NCI-H2107 (cell line): ENCODE measurements around the gene IRAK1BP1.
"Not testable (repeated sequence)": the region's sequence is repeated elsewhere in the genome, so short reads cannot be mapped to it uniquely, and the experiment has no call there.

Experiments
- DNase-seq: peaks from one replicate; lab custom pipeline; 2025; lab: John Stamatoyannopoulos, UW

IRAK1BP1 gene

DNA sequence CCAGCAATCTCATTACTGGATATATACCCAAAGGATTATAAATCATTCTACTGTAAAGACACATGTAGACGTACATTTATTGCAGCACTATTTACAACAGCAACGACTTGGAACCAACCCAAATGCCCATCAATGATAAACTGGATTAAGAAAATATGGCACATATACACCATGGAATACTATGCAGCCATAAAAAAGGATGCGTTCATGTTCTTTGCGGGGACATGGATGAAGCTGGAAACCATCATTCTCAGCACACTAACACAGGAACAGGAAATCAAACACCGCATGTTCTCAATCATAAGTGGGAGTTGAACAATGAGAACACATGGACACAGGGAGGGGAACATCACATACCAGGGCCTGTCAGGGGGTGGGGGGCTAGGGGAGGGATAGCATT lies 22.6 kb downstream of the IRAK1BP1 start:
- DNase-seq = not testable (repeated sequence)

DNA sequence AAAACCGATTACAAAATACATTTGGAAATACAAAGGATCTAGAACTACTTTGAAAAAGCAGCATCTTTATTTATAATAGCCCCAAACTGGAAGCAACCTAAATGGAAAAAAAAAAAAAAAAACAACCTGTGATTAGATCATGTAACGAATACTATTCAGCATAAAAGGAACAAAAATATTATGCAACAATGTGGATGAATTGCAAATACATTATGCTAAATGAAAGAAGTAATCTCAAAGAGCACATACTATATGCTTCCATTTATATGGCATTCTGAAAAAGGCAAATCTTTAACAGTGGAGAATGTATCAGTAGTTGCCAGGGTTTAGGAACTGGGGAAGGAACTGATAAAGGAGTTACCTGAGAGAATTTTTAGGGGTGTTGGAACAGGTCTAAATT lies 28.9 kb downstream of the IRAK1BP1 start:
- DNase-seq = no peak

DNA sequence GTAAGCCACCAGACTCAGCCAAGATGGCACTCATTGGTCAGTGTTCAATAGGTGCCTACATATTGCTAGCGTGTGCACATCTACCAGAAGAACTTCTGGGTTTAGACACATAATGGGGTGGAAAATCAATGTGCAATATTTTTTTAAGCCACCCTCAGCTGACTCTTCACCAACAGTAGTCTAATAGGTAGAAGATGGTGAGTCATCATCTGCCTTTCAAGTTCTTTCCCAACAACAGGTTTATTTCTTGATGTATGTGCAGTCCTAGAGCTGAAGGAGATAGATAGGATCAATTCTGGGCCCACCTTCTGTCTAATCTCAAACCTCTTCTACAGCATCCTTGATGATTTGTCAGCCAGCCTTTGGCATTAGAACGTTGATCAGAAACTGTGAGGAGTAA lies 41.3 kb downstream of the IRAK1BP1 start:
- no peak for DNase-seq

DNA sequence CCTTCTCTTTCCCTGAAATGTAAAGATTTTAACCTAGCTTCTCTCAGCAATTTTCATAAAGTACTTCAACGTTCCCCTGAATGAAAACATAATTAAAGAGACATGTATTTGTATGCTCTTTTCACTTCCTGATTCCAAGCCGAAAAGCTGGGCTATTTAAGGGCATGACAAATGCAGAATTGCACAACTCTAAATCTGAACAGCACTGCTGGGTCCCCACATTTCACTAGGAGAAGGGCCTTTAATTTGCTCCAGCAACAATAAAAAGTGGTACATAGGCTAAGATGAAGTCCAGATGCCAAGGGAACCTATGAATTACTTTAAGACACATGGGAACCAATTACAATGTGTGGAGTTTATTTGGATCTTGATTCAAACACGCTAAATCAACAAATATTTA lies 42.0 kb downstream of the IRAK1BP1 start:
- DNase-seq = no peak

DNA sequence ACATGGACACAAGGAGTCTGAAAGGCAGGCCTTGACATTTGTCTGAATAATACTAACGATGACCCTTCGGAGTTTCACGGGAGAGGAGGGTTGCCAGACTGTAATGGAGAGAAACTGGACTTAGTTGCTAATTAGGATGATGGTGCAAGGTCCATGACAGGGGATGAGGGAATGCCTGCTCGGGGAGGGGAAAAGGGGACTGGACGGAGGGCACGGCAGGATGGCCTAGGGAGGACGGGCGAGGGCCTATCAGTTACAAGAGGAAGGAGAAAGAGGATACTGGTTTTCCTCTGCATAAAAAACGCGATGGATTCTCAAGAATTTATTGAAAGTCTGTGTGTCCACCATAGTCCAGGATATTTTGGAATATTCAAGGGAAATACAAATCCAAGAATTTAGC lies 42.7 kb downstream of the IRAK1BP1 start:
- no peak for DNase-seq

DNA sequence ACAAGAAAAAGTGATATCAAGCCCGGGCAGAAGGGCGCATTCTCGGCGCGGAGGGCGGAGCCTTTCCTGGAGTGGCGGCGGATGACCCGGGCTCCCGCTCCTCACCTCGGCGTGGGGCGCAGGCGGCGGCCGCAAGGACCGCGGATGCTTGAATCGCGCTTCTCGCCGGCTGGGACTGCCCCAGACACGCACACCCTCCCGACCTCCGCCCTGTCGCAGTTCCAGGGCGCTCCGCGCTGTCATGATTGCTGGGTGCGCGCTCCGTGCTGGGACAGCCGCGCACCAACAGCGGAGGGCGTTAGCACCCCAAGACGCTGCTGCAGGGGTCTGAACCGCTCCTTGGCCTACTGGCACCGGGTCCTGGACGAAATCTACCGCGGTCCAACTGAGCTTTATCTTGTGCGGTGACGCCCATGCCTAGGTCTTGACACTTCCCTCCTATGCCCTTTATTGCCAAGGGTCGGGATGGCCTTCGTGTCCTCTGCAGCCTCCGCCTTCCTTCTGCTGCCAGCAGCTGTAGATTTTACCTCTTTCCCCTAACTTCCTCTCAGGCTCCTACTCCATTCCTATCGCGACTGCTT lies 43.3 kb downstream of the IRAK1BP1 start:
- no peak for DNase-seq

DNA sequence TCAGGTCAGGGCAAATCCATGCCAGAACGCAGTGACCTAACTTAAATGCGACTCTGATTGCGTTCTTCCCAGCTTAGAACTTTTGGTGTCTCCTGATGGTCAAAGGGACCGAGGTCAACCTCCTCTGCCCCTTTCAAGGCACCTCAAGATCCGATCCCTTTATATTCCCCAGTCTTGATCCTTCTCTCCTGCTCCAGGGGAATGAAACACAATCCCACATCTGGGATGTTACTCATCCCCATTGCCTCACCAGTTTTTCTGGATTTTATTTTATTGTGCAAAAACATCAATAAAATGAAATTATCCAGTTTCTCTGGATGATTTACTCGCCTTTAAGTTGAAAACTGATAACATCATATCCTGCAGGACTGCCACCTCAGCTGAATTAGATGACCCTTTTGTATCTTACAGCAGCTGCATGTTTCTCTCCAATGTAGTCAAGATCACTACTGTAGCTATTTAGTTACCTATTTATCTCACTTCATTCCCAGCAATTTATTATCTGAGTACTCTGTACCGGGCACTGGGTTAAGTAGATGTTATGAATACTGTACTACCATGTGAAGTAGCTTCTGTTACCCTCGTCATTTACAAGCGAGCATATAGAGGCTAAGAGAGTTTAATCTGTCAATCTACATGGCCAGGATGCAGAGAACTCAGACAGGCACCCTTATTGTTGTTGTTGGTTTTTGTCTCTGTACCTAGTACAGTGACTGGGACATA lies 44.0 kb downstream of the IRAK1BP1 start:
- no peak for DNase-seq

DNA sequence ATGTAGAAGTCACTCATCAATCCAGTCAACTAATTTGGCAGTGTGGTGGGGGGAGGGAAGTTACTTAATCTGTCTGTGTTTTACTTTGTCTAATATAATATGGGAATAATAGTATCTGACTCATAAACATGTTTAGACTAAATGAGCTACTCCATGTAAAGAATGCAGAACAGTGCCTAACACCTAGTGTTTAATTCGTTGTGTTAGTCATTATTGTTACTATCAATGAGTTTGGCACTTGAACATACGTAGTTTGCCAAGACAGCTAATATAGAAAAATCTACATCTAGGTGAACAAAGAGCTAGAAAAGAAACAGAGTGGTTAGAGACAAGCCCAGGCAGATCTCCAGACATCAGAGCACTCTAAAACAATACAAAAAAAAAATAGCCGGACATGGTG lies 49.1 kb downstream of the IRAK1BP1 start:
- DNase-seq = no peak

DNA sequence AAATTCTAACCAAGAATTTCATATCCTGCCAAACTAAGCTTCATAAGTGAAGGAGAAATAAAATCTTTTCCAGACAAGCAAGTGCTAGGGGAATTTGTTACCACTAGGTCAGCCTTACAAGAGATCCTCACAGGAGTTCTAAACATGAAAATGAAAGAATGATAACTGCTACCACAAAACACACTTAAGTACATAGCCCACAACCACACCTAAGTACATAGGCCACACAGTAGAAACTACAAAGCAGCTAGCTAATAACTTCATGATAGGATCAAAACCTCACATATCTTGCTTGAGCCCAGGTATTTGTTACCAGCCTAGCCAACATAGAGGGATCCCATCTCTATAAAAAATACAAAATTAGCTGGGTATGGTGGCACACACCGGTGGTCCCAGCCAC lies 50.4 kb downstream of the IRAK1BP1 start:
- no peak for DNase-seq

DNA sequence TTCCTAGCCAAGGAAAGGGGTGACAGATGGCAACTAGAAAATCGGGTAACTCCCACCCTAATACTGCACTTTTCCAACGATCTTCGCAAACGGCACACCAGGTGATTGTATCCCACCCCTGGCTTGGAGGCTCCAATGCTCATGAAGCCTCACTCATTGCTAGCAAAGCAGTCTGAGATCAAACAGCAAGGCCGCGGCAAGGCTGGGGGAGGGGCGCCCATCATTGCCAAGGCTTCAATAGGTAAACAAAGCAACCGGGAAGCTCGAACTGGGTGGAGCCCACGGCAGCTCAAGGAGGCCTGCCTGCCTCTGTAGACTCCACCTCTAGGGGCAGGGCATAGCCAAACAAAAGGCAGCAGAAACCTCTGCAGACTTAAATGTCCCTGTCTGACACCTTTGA lies 53.8 kb downstream of the IRAK1BP1 start:
- DNase-seq = not testable (repeated sequence)

DNA sequence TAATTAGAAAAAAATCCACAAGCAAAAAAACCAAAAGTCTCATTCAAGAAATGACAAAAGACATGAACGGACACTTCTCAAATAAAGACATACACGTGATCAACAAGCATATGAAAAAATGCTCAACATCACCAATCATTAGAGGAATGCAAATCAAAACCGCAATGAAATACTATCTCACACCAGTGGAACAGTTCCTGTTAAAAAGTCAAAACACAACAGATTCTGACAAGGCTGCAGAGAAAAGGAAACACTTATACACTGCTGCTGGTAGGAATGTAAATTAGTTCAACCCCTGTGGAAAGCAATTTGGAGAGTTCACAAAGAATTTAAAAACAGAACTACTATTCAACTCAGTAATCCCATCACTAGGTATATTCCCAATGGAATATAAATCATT lies 58.0 kb downstream of the IRAK1BP1 start:
- DNase-seq = no peak

DNA sequence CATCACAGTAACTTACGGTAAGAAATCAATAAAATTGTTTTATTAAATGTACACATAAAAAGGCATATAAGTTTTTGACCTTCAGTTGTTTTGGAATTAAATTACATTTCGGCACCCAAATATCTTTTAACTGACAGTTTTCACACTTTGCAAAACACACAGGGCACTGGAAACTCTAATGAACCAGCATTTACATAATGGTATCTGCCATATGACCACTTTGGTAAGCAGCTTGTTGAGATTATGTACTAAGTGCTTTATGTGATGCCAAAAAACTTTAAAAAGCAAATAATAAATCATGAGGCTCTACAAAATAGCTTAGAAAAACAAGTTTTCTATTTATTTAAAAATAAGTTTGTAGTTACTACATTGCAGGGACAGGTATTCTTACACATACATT lies 68.2 kb downstream of the IRAK1BP1 start:
- no peak for DNase-seq

DNA sequence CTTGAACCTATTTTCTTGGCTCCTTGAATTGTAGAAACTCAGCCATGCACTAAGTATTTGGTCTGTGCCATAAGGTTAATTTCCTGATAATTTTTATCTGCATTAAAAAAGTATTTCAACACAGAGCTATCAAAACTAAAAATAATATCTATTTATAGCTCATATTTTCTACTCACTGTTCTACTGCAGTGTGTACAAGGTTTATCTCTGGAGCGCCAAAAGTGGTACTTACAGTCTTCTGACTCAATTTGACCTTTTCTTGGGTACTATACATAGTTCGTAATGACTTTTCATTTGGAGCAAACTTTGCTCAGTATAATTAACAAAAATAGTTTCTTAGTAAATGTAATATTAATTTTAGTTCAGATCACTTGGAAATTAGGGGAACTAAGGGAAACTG lies 69.2 kb downstream of the IRAK1BP1 start:
- no peak for DNase-seq

DNA sequence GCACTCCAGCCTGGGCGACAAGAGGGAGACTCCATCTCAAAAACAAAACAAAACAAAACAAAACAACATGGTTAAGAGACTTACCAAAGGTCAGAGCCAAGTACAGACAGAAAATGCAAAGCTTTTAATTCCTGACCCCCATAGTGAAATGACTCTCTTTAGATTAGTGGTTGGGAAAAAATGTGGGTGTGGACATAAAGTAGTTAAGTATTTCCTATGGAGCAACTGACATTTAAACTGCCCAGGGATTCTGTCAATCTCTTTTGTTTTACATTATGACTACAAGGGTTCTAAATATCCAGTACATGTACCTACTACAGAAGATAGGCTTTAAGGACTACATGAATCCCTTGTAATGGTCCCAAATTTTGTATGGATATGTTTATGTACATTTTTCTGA lies 75.1 kb downstream of the IRAK1BP1 start:
- DNase-seq = no peak

DNA sequence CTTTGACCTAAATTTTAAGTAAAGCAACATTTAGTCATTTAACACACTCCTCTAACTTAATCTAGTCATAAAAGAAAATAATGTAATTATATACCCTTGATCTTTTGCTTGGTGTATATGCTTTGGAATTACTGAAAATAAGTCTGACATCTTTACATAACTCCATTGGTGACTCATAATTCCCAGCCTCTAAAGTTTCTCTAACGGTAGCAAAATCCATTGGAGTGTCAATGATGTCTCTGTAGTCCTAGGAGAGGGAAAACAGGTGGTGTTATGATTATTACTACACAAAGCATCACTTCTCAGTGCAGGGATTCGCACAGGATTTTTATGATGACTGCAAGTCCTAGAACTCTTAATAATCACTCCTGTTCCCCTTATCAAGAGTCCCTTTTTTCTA lies 80.2 kb downstream of the IRAK1BP1 start:
- DNase-seq = no peak

DNA sequence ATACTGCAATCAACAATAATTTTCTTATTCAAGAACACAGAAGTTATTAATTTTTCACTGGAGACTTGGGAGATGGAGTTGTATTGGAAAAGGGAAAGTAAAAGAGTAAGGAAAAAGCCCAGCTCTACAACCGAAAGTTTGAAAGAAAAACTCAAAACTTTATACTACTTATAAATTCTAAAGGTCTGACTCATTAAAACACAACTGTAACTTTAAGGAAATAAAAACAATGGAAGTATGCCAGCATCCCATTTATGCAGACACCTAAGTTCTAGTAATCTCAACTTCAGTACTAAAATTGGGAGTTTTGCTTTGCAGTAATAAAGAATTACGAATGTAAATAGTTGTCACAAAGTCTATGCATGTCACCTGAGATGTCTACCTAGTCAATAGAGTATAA lies 80.6 kb downstream of the IRAK1BP1 start:
- DNase-seq = no peak

DNA sequence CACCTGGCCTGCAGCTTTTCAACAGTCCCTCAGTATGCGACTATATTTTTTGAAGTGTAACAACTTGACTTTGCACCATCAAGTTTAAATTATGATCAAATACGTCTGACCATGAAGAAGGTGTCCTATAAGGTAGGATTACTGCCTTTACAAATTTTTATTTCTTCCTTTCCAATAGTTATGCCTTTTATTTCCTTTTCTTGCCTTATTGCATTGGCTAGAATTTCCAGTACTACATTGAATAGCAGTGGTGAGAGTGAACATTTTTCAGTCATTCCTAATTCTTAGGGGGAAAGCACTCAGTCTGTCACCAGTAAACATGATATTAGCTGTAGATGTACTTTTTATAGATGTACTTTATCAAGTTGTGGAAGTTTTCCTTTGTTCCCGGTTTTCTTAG lies 81.4 kb downstream of the IRAK1BP1 start:
- no peak for DNase-seq

DNA sequence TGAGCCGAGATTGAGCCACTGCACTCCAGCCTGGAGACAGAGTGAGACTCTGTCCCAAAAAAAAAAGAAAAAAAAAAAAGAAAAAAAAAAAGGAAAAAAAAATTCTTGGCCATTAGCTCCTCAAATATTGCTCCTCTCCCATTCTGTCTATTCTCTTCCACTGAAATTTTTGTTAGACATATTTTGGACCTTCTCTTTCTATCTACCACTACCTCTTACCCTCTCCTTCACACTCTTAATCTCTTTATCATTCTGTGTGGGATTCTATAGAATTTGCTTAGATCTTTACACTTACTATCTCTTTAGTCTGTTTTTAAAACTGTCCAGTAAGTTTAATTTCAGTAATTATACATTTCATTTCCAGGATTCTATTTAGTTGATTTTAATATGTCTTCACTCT lies 85.0 kb downstream of the IRAK1BP1 start:
- DNase-seq = no peak
